Trophoblast cell (in vitro differentiated cells and primary cell): ENCODE results near the gene PRKN.

Experiments used
- DNase-seq, 2 donors: peaks; one replicate each; pipeline ENCODE4 v3.0.0-alpha.2; 2016
- H2AFZ ChIP-seq: 2 replicates; pipeline ENCODE4 v1.6.1; 2013; ENCODE audit warnings: low read length, moderate library complexity, mild to moderate bottlenecking; ENCODE audit not compliant: insufficient read depth, poor library complexity
- H2AK5ac ChIP-seq: 2 replicates; pipeline ENCODE4 v1.6.1; 2013; ENCODE audit warnings: mild to moderate bottlenecking, low read length
- H2BK120ac ChIP-seq: 2 replicates; pipeline ENCODE4 v1.6.1; 2013; ENCODE audit warnings: low read length, mild to moderate bottlenecking, moderate library complexity; ENCODE audit not compliant: insufficient read depth, poor library complexity
- H2BK12ac ChIP-seq: 2 replicates; pipeline ENCODE4 v1.6.1; 2013; ENCODE audit warnings: mild to moderate bottlenecking, low read length, moderate library complexity
- H2BK5ac ChIP-seq: 2 replicates; pipeline ENCODE4 v1.6.1; 2013; ENCODE audit warnings: low read length, low read depth, moderate library complexity, mild to moderate bottlenecking; ENCODE audit not compliant: poor library complexity
- H3K14ac ChIP-seq: 2 replicates; pipeline ENCODE4 v1.6.1; 2013; ENCODE audit warnings: mild to moderate bottlenecking, low read length
- H3K18ac ChIP-seq: 2 replicates; pipeline ENCODE4 v1.6.1; 2013; ENCODE audit warnings: mild to moderate bottlenecking, low read length
- H3K23ac ChIP-seq: 2 replicates; pipeline ENCODE4 v1.6.1; 2013; ENCODE audit warnings: low read length
- H3K27ac ChIP-seq: 2 replicates; pipeline ENCODE4 v1.5.1; 2013; ENCODE audit warnings: low read depth, mild to moderate bottlenecking, inconsistent platforms, low read length, moderate library complexity
- H3K27me3 ChIP-seq: 2 replicates; pipeline ENCODE4 v1.6.1; 2013; ENCODE audit warnings: inconsistent platforms, mild to moderate bottlenecking, low read length, moderate library complexity; ENCODE audit not compliant: insufficient read depth
- H3K36me3 ChIP-seq, 2 experiments: 1 replicate in 1 of 2; 2 replicates in 1 of 2; pipeline ENCODE4 v1.6.1; 2013; ENCODE audit warnings: low read length in 2 of 2, mild to moderate bottlenecking in 2 of 2, moderate library complexity in 1 of 2; ENCODE audit not compliant: insufficient read depth in 2 of 2, control insufficient read depth in 1 of 2
- H3K4ac ChIP-seq: 2 replicates; pipeline ENCODE4 v1.6.1; 2013; ENCODE audit warnings: low read depth, mild to moderate bottlenecking, low read length, moderate library complexity
- H3K4me1 ChIP-seq, 2 experiments: 1 replicate in 1 of 2; 2 replicates in 1 of 2; pipeline ENCODE4 v1.6.1; 2013; ENCODE audit warnings: low read length in 2 of 2, mild to moderate bottlenecking in 2 of 2, moderate library complexity in 1 of 2; ENCODE audit not compliant: insufficient read depth in 2 of 2, control insufficient read depth in 1 of 2
- H3K4me2 ChIP-seq: 2 replicates; pipeline ENCODE4 v1.6.1; 2013; ENCODE audit warnings: inconsistent platforms, mild to moderate bottlenecking, low read length, moderate library complexity
- H3K4me3 ChIP-seq: 2 replicates; pipeline ENCODE4 v1.5.1; 2013; ENCODE audit warnings: mild to moderate bottlenecking, low read depth, low read length, inconsistent platforms
- H3K79me1 ChIP-seq: one replicate; pipeline ENCODE4 v1.6.1; 2013; ENCODE audit warnings: low read length
- H3K79me2 ChIP-seq: 2 replicates; pipeline ENCODE4 v1.6.1; 2013; ENCODE audit warnings: low read length, mild to moderate bottlenecking; ENCODE audit not compliant: control insufficient read depth, insufficient read depth, poor library complexity
- H3K9ac ChIP-seq: 2 replicates; pipeline ENCODE4 v1.6.1; 2013; ENCODE audit warnings: mild to moderate bottlenecking, low read length
- H3K9me3 ChIP-seq: 2 replicates; pipeline ENCODE4 v1.6.1; 2013; ENCODE audit warnings: low read depth, mild to moderate bottlenecking, control low read depth, inconsistent platforms, low read length; ENCODE audit not compliant: insufficient read depth
- H4K12ac ChIP-seq: 2 replicates; pipeline ENCODE4 v1.6.1; 2013; ENCODE audit warnings: low read depth, mild to moderate bottlenecking, low read length, moderate library complexity
- H4K8ac ChIP-seq: 2 replicates; pipeline ENCODE4 v1.6.1; 2013; ENCODE audit warnings: low read depth, mild to moderate bottlenecking, low read length, moderate library complexity
- H4K91ac ChIP-seq: one replicate; pipeline ENCODE4 v1.6.1; 2013; ENCODE audit warnings: low read depth, mild to moderate bottlenecking, low read length, moderate library complexity
- WGBS: extraction: QIAGEN DNeasy Blood & Tissue Kit; methylation state at CpG from one replicate; pipeline ENCODE4 v1.1.7; 2013; ENCODE audit warnings: missing lambda C conversion rate; ENCODE audit not compliant: insufficient read length, insufficient coverage; ENCODE audit errors: extremely low coverage; 5-methylcytosine and 5-hydroxymethylcytosine counted together

PRKN gene

DNA sequence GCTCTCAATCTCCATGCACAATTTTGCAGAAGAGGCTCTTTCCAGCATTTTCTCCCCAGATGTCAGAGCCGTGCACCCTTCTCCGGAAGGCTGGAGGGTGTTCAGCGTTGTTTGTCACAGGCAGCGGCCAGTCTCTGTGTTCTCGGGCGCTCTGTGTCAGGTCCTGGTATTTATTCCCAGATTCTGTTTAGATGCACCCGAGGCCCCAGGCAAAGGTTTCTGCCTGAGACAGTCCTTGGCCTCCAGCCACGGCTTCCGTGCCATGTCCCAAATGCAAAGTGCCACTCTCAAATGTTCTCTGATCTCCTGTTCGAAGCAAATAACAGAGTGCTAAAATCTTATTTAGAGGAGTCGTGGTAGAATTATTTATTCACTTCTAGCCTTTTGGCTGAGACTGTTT lies 1313.4 kb downstream of the PRKN start:
- no peak for DNase-seq
- peak overlapping the region; percentile 27 for H3K27ac ChIP-seq
- peak overlapping the region; percentile 59 for H4K8ac ChIP-seq
- H2AFZ ChIP-seq = peak overlapping the region; percentile 15
- H3K18ac ChIP-seq = peak overlapping the region; percentile 9
- peaks cover 30 to 33% of the 10 kb centered on the region in 2 experiments for H3K4me1 ChIP-seq
- peaks cover 63% of the 10 kb centered on the region for H3K79me1 ChIP-seq
- peaks cover 2% of the 10 kb centered on the region for H3K9me3 ChIP-seq
- peak overlapping the region; percentile 7 for H3K4ac ChIP-seq
- H2BK5ac ChIP-seq = peak overlapping the region; percentile 37
- H2BK12ac ChIP-seq = peak overlapping the region; percentile 80
- no peak overlapping the region for H2AK5ac ChIP-seq
- no peak overlapping the region for H4K12ac ChIP-seq
- no peak overlapping the region for H3K23ac ChIP-seq
- H3K14ac ChIP-seq = peak overlapping the region; percentile 47
- H2BK120ac ChIP-seq = peak overlapping the region; percentile 63
- peak overlapping the region; percentile 86 for H4K91ac ChIP-seq
- no peak overlapping the region for H3K4me2 ChIP-seq
- no peaks in the 10 kb centered on the region for H3K27me3 ChIP-seq
- peaks cover 12% of the 10 kb centered on the region for H3K79me2 ChIP-seq
- peaks cover 0 to 2% of the 10 kb centered on the region in 2 experiments for H3K36me3 ChIP-seq
- no peak overlapping the region for H3K9ac ChIP-seq
- WGBS = no CpG with 5 or more reads among the region's 11 CpGs
- no peak overlapping the region for H3K4me3 ChIP-seq

DNA sequence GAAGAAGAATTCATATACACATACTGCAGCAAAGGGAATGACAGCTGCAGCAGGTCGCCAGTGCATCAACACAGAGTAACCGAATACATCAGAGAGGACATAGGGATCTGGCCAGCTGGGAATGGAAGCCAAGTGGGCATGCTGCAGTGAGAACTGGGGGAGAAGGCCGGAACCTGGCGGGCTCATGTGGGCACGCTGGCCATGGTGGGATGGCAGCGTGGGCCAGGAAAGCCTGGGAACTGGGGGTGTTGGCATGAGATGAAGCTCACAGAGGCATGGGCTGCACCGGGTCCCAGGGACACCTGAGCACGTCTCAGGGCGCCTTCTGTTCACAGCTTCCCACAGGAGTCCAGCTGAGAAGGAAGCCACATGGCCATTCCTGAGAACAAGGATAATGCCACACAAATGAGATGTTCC lies 1314.2 kb downstream of the PRKN start:
- Histone ChIP-seq H2AFZ (no peak overlapping the region), H3K79me1 (peaks cover 64% of the 10 kb centered on the region), H2AK5ac (peak overlapping the region; percentile 61), H3K27ac (no peak overlapping the region), H2BK120ac (peak overlapping the region; percentile 63), H4K8ac (peak overlapping the region; percentile 59), H3K79me2 (peaks cover 10% of the 10 kb centered on the region), H3K36me3 (peaks cover 0 to 2% of the 10 kb centered on the region in 2 experiments), H4K12ac (no peak overlapping the region), H3K14ac (peak overlapping the region; percentile 69), H3K9me3 (peaks cover 2% of the 10 kb centered on the region), H3K4me3 (no peak overlapping the region), H3K23ac (no peak overlapping the region), H3K4me1 (peaks cover 31 to 33% of the 10 kb centered on the region in 2 experiments), H3K18ac (peak overlapping the region; percentile 40), H2BK5ac (peak overlapping the region; percentile 13), H3K27me3 (no peaks in the 10 kb centered on the region), H3K9ac (no peak overlapping the region), H4K91ac (peak overlapping the region; percentile 86), H3K4me2 (no peak overlapping the region), H3K4ac (peak overlapping the region; percentile 44), H2BK12ac (peak overlapping the region; percentile 80)
- WGBS = no CpG with 5 or more reads among the region's 9 CpGs
- no peak for DNase-seq

DNA sequence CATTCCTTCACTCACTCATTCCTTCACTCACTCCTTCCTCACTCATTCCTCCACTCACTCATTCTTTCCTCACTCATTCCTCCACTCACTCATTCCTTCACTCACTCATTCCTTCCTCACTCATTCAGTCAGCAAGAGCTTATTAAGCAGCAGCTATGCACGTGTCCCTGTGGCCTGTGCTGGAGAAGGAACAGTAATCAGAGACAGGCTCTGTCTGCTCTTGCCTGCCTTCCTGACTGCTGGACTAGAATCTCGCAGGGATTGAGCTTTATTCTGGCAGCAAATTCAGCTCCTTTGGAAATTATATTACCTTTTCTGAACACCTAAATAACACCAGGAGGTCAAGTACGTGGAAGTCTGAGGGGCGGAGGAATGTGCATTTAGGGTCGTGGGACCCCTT lies 1314.8 kb downstream of the PRKN start:
- Histone ChIP-seq H4K91ac (peak overlapping the region; percentile 86), H3K9me3 (peaks cover 2% of the 10 kb centered on the region), H2AK5ac (peak overlapping the region; percentile 61), H3K27ac (no peak overlapping the region), H3K23ac (no peak overlapping the region), H3K18ac (no peak overlapping the region), H3K79me1 (peaks cover 66% of the 10 kb centered on the region), H4K8ac (peak overlapping the region; percentile 39), H2BK120ac (peak overlapping the region; percentile 63), H2AFZ (no peak overlapping the region), H2BK5ac (peak overlapping the region; percentile 10), H3K4me2 (no peak overlapping the region), H3K36me3 (peaks cover 0 to 2% of the 10 kb centered on the region in 2 experiments), H2BK12ac (peak overlapping the region; percentile 90), H3K14ac (peak overlapping the region; percentile 69), H4K12ac (no peak overlapping the region), H3K9ac (no peak overlapping the region), H3K27me3 (no peaks in the 10 kb centered on the region), H3K4me3 (no peak overlapping the region), H3K79me2 (peaks cover 10% of the 10 kb centered on the region), H3K4ac (no peak overlapping the region), H3K4me1 (peaks cover 31 to 33% of the 10 kb centered on the region in 2 experiments)
- DNase-seq = no peak
- no CpG with 5 or more reads among the region's 5 CpGs for WGBS

DNA sequence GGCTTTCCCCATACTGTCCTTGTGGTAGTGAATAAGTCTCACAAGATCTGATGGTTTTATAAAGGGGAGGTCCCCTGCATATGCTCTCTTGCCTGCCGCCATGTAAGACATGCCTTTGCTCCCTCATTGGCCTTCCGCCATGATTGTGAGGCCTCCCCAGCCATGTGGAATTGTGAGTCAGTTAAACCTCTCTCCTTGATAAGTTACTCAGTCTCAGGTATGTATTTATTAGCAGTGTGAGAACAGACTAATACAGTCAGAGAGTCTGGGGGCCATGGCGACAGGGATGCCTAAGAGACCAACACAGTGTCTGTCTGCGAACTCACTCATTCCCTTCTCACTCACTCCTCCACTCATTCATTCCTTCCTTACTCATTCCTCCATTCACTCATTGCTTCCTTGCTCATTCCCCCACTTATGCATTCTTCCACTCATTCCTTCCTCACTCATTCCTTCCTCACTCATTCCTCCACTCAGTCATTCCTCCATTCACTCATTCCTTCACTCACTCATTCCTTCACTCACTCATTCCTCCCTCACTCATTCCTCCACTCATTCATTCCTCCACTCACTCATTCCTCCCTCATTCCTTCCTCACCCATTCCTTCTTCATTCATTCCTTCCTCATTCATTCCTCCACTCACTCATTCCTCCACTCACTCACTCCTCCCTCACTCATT lies 1316.2 kb downstream of the PRKN start:
- Histone ChIP-seq H4K12ac (no peak overlapping the region), H4K91ac (peak overlapping the region; percentile 8), H3K14ac (no peak overlapping the region), H3K9ac (no peak overlapping the region), H2AK5ac (peak overlapping the region; percentile 47), H2BK120ac (peak overlapping the region; percentile 17), H3K79me2 (peaks cover 7% of the 10 kb centered on the region), H3K9me3 (peaks cover 2% of the 10 kb centered on the region), H2AFZ (no peak overlapping the region), H3K4ac (no peak overlapping the region), H3K79me1 (peaks cover 57% of the 10 kb centered on the region), H2BK12ac (peak overlapping the region; percentile 67), H3K36me3 (no peaks in the 10 kb centered on the region), H3K27me3 (no peaks in the 10 kb centered on the region), H3K23ac (no peak overlapping the region), H3K27ac (no peak overlapping the region), H3K18ac (no peak overlapping the region), H3K4me3 (no peak overlapping the region), H2BK5ac (no peak overlapping the region), H3K4me1 (peaks cover 24 to 27% of the 10 kb centered on the region in 2 experiments), H3K4me2 (no peak overlapping the region), H4K8ac (no peak overlapping the region)
- WGBS = no CpG with 5 or more reads among the region's 4 CpGs
- DNase-seq = no peak
